Right cardiac atrium (tissue), 5 donors: ENCODE results near the gene GRAMD4. TPM values are rescaled to one million over a fixed set of nuclear protein-coding genes. Genes with fewer than 3 reads are reported as not detected.
A peak's percentile ranks its signal among the peaks of the same experiment; 100 is the strongest.

Experiments
- ATAC-seq, 2 donors: fragments of 200-7000 bp; cut with Tn5 transposase; one replicate each; pipeline versions ENCODE4 v1.8.0 to v1.9.1; 2020; ENCODE audit warnings: moderate library complexity in 2 of 2, mild to moderate bottlenecking in 1 of 2
- DNase-seq, 3 donors: peaks; one replicate each; pipeline ENCODE4 v3.0.0-alpha.2; 2020
- H3K27ac ChIP-seq: one replicate; pipeline ENCODE4 v1.5.1; 2013; ENCODE audit warnings: mild to moderate bottlenecking, low read length, control low read depth, moderate library complexity
- H3K27me3 ChIP-seq: one replicate; pipeline ENCODE4 v1.6.1; 2013; ENCODE audit not compliant: control insufficient read depth, insufficient read depth
- H3K4me1 ChIP-seq: one replicate; pipeline ENCODE4 v1.6.1; 2013; ENCODE audit warnings: low read length; ENCODE audit not compliant: control insufficient read depth, insufficient read depth
- H3K4me3 ChIP-seq: one replicate; pipeline ENCODE4 v1.5.1; 2013; ENCODE audit warnings: low read length, control low read depth
- H3K9me3 ChIP-seq: one replicate; pipeline ENCODE4 v1.6.1; 2013; ENCODE audit warnings: low read length; ENCODE audit not compliant: control insufficient read depth
- WGBS: extraction: QIAGEN DNeasy Blood & Tissue Kit; methylation state at CpG from one replicate; pipeline ENCODE4 v1.1.7; 2013; 5-methylcytosine and 5-hydroxymethylcytosine counted together
- intact Hi-C, 4 donors: fragments of 100-400 bp; cut with DNase I; formaldehyde crosslinking; loops; one replicate each; pipeline versions ENCODE4 v1.11.0 to v1.14.0; 2022 to 2023
- polyA plus RNA-seq: library from polyadenylated mRNA; stranded (reverse); fragments of 200-250 nt; gene quantifications from one replicate; pipeline ENCODE4 v1.2.3, GENCODE V29; 2013
- total RNA-seq, 4 donors: library from RNA; stranded (reverse); fragmentation: NEBNext Ultra II Directional; extraction: Animal tissue kit (Norgen Biotek cat#: 25700); gene quantifications; one replicate each; pipeline ENCODE4 v1.2.1, GENCODE V29; 2021
- donor health status: healthy with polysubstance abuse.
- donor health status: DM: no; HTN: yes; CAD: no.
- donor health status: DM: no; HTN: no; CAD: no.
- donor health status: DM: no; HTN: yes; CAD: no; lungs with severe emphysema.
- donor health status: DM: yes; HTN: yes; CAD: no.

Gene GRAMD4
- total and polyA plus RNA-seq, 5 donors, result 31.6 to 106 (median 81.5) TPM

DNA sequence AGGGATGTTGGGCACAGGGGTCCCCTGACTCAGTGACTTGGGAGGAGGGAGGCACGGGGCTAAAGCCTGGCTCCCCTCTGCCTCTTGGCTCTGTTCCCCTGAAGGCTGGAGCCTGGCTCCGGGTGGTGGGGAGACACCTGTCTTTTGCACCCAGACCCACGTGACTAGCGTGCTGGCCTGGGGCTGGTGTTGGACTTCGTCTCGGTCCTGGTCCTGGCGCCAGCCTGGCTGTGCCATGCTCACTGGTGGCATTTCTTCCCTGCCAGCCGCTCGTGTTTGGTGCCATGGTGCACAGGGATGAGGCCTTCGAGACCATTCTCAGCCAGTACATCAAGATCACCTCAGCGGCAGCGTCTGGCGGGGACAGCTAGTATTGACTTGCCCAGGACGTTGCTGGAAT lies 56.7 kb downstream of the GRAMD4 start:
- Histone ChIP-seq H3K27me3 (no peaks in the 10 kb centered on the region), H3K4me3 (no peak overlapping the region), H3K4me1 (no peaks in the 10 kb centered on the region), H3K9me3 (no peaks in the 10 kb centered on the region), H3K27ac (no peak overlapping the region)
- intact Hi-C loops, result loop anchor here in 1 of 4 donors (10.0 kb wide), 1 partner anchor 102 kb away; no protein-coding TSS in a partner anchor
- WGBS, result 80% methylated on average over 14 of the region's 14 CpGs
- DNase-seq (peak in 1 of 3 donors; percentile 69), ATAC-seq (no peak)

DNA sequence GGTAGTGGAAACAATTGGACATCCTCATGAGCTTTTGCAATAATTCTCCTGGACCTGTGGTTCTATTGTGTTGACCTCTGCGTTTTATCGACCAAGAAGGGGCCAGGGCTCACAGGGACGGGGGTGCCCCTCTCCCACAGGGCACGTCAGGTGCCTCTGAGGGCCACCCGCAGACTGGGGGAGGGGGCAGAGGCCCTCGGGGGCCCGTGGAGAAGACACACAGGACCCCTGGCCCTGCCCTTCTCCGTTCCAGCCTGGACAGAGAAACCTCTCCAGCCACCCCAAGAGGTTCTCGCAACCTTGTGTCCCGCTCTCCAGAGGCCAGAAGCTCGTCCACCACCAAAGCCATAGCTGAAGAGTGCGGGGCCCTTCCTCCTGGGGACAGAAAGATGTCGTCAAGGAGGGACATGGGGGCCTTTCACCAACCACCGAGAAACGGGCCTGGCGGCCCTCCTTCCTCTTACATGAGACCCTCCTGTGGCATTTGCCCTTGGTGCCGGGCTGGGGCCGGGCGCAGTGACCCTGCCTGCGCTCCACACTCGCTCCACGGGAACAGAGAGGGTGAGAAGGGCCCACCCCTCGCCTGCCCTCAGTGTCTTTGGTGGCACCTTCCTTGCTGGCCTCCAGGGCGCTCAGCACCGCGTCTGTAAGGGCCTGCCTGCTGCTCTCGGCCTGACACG lies 57.3 kb downstream of the GRAMD4 start:
- Histone ChIP-seq H3K4me1 (no peaks in the 10 kb centered on the region), H3K27me3 (no peaks in the 10 kb centered on the region), H3K9me3 (no peaks in the 10 kb centered on the region), H3K27ac (no peak overlapping the region), H3K4me3 (no peak overlapping the region)
- 92% methylated on average over 28 of the region's 28 CpGs for WGBS
- ATAC-seq (no peak), DNase-seq (no peak)
- intact Hi-C loops, result loop anchor here in 1 of 4 donors (10.0 kb wide), 1 partner anchor 103 kb away; no protein-coding TSS in a partner anchor

DNA sequence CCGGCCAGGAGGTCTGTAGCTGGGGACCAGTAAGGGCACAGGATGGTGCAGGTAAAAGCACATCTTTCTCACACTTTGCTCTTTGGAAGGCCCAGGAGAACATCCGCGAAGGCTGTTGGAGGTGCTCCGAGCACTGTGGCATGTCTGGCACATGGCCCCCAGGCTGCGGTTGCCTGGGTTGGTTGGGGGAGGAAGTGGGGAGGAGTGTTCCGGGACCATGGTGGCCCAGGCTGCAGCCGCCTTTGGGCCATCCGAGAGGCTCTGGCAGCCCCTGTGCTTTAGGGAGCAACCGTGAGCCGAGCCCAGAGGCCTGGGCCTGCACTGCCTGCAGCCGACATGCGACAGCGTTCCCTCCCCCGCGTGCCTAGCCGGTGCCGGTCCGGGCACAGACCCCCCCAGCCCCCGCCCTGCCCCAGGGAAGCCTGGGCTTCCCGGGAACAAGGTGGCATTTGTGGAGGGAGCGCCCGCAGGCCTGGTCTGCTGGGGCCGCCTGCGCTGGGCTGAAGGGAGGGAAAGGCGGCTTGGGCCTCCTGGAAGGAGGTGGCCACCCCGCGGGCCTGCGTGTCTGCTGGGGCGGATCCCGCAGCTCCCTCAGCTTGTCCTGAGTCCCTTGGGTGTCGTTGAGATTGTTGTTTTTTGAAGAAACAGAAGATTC lies 57.9 kb downstream of the GRAMD4 start:
- WGBS, result 88% methylated on average over 31 of the region's 31 CpGs
- Histone ChIP-seq H3K4me3 (no peak overlapping the region), H3K9me3 (no peaks in the 10 kb centered on the region), H3K4me1 (no peaks in the 10 kb centered on the region), H3K27ac (no peak overlapping the region), H3K27me3 (no peaks in the 10 kb centered on the region)
- DNase-seq (no peak), ATAC-seq (no peak)
- intact Hi-C loops, result loop anchor here in 1 of 4 donors (10.0 kb wide), 1 partner anchor 103 kb away; no protein-coding TSS in a partner anchor

DNA sequence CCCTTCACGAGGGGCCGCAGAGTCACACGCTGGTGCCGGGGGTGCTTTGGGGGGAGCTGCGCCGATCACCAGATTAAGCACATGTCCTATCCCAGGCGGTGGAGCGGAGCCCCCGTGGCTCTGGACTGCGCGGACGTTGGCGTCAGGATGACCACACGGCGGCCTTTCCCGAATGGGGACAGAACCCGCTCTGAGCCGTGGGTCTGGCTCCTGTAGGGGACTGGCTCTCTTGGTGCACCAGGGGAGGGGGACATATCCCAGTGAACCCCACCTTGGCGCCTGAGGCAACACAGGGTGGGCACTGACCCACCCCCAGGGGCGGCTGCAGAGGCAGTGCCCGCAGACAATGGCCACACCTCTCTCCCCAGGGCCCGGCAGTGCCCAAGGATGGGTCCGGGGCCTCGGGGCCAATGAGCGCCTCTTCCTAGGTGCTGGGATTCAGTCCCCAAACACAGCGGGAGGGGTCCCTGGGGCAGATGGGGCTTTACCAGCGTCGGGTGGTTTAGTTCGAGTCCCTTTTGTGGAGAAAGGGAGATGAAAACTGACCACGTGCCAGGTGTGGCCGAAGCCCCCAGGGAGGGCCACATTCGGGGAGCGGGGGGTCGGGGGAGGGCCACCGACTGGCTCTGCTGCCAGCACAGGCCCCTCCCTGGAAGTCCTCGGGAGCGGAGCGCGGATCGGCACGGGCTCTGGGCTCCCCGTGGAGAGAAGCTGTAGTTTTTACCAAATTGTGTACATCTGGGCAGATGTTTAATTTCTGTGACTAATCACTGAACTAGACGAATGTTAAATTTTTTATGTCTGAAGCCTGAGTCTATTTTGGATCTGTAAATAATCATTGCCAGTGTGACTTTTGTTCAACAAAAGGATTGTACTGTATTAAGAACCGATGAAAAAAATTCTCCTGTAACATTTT lies 58.9 kb downstream of the GRAMD4 start:
- intact Hi-C loops, result loop anchor here in 1 of 4 donors (10.0 kb wide), 1 partner anchor 104 kb away; no protein-coding TSS in a partner anchor
- 80% methylated on average over 44 of the region's 44 CpGs for WGBS
- Histone ChIP-seq H3K27me3 (no peaks in the 10 kb centered on the region), H3K9me3 (no peaks in the 10 kb centered on the region), H3K4me1 (no peaks in the 10 kb centered on the region), H3K4me3 (no peak overlapping the region), H3K27ac (no peak overlapping the region)
- DNase-seq (no peak), ATAC-seq (peak; percentile 2 to 3)

DNA sequence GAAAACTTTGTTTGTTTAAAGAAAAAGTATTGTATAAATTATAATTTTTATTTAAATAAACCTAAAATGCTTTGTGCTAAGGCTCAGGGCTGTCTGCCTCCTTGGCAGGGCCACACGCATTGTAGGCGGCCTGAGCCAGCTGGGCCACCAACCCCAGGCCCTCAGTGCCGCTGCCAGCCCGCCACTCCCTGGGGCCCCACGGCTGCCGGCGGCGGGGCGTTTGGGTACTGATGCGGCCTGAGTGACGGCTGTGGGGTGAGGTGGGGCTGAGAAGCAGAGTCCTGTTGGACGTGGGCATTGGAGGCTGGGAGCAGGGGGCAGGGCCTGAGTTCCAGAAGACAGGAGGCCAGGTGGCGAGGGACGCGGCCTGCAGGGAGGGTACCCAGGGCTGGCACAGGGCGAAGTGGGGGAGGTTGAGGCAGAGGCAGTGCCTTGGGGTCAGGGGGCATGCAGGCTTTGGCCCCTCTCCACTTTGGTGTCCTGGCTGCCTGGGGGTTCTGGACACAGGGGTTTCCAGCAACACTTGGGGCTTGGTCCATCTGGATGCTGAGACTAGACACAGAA lies 59.6 kb downstream of the GRAMD4 start:
- H3K4me1 ChIP-seq, result no peaks in the 10 kb centered on the region
- peak in 1 of 2 donors; percentile 37 for ATAC-seq
- intact Hi-C loops, result loop anchor here in 2 of 4 donors (5.0 to 10.0 kb wide), 2 partner anchors 105 to 117 kb away; no protein-coding TSS in a partner anchor
- H3K27me3 ChIP-seq, result no peaks in the 10 kb centered on the region
- no peaks in the 10 kb centered on the region for H3K9me3 ChIP-seq
- H3K4me3 ChIP-seq, result no peak overlapping the region
- H3K27ac ChIP-seq, result no peak overlapping the region
- peak in 1 of 3 donors; percentile 50 for DNase-seq
- 62% methylated on average over 16 of the region's 16 CpGs for WGBS

DNA sequence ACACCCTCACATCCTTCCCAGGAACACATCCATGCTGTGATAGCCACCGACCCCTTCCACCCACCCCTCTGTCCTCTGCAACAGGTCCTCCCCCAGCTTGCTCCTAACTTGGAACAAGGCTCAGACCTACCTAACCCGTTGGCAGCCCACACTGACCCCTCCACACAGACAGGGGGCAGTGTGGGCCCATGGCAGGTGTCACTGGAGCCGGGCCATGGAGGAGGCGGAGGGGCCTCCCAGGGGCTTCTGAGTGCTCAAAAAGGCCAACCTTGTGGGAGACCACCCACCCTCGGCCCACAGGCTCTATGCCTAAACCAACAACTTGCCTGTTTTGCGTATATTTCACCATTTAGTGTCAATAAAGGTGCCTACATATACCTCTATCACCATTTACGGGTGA lies 60.8 kb downstream of the GRAMD4 start:
- Histone ChIP-seq H3K27me3 (no peaks in the 10 kb centered on the region), H3K9me3 (no peaks in the 10 kb centered on the region), H3K4me3 (no peak overlapping the region), H3K4me1 (peaks cover 5% of the 10 kb centered on the region), H3K27ac (no peak overlapping the region)
- intact Hi-C loops, result loop anchor here in 1 of 4 donors (5.0 kb wide), 1 partner anchor 119 kb away; no protein-coding TSS in a partner anchor
- DNase-seq, result no peak
- no peak for ATAC-seq
- 84% methylated on average over 7 of the region's 7 CpGs for WGBS

DNA sequence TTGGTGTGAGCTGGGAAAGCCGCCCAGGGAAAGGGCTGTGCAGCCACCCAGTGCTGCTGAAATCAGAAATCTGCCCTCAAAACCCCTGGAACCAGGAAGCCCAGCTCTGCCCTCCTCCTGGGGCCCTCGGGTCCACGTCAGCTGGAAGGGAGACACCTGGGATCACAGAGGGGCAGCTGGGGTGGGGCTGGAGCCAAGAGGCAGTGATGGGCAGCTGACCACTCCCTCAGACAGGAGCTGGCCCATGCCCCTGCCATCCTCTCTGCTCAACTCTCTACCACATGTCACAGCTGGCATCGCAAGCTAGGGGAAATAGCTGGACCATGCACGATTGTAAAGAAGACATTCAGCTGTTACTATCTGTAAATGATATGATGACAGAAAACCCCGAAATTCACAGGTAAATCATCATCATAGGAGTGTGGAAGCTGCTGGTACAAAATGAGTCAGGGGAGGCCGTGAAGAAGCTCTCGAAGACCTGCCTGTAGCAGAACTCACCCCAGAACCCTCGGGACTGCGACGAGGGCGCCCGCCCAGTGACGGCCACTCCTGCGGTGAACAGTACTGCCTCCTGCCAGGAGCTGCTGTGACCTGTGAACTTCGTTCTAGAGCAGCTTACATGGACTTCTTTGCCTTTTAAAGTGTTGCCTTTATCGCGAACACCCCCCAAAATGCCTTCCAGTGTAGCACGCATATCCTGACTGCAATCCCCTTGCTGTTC lies 62.0 kb downstream of the GRAMD4 start:
- DNase-seq (peak in 1 of 3 donors; percentile 9), ATAC-seq (no peak)
- intact Hi-C loops, result loop anchor here in 1 of 4 donors (5.0 kb wide), 1 partner anchor 120 kb away; no protein-coding TSS in a partner anchor
- Histone ChIP-seq H3K9me3 (no peaks in the 10 kb centered on the region), H3K27ac (no peak overlapping the region), H3K27me3 (no peaks in the 10 kb centered on the region), H3K4me3 (no peak overlapping the region), H3K4me1 (peaks cover 7% of the 10 kb centered on the region)
- 88% methylated on average over 19 of the region's 19 CpGs for WGBS

DNA sequence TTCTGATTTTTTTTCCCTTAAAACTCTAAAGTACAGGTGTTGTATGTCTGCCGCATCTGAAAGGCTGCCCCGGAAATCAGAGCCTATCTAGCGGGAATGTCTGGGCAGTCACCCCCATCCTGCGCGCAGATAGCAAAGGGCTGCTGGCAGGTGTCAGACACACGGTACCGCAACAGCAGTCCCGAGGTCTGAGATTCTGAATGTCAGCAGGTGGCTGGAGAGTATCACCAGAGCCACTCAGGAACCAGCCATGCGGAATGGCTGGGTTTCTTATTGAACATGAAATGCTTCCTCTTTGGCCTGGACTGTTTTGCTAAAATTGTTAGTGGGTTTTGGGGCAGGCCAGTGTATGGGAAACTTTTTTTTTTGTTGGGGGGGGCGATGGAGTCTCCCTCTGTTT lies 64.5 kb downstream of the GRAMD4 start:
- Histone ChIP-seq H3K9me3 (no peaks in the 10 kb centered on the region), H3K27me3 (no peaks in the 10 kb centered on the region), H3K4me3 (no peak overlapping the region), H3K4me1 (peaks cover 7% of the 10 kb centered on the region), H3K27ac (peak overlapping the region; percentile 31)
- intact Hi-C loops, result loop anchor here in 1 of 4 donors (5.0 kb wide), 1 partner anchor 122 kb away; no protein-coding TSS in a partner anchor
- peak; percentile 12 to 34 for ATAC-seq
- 56% methylated on average over 10 of the region's 10 CpGs for WGBS
- DNase-seq, result peak in 2 of 3 donors; percentile 27 to 59

DNA sequence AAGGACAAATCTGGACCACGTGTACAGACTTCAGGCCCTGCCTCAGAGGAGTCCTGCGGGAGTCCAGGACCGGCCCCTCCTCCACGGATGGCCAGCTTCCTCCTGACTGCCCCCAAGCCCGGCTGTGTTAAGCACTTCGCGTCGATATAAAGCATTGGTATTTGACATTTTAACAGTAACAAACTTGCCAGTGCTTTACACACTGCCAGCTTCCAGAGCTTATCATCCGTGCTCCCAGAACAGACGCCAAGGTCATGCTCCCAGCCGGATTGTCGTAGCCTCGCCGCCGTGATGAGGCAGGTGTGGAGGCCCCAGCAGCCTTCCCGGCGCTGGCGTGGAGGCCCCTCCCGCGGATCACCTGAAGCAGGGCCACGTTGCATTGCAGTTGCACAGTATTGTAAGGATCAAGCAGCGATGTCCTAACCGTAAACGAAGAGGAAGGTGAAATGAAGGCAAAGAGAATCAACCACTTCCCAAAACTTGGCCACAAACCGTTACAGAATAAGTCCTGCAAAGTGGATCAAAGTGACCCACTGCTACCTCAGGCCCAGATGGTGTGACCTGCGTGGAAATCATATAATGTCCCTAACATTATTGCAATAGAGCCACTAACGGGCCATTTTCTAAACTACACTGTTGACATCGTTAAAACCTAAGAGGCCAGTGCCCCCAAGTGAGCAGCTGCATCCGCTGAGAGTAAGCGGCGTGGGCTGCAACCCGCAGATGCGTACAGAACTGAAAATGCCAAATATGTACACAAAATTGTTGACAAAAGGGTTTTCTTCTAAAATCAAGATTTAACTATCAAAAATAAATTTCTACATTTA lies 66.2 kb downstream of the GRAMD4 start:
- H3K27ac ChIP-seq, result peak overlapping the region; percentile 84
- no peak overlapping the region for H3K4me3 ChIP-seq
- peak; percentile 55 to 76 (median 73) for DNase-seq
- 56% methylated on average over 33 of the region's 33 CpGs for WGBS
- peak; percentile 60 to 66 for ATAC-seq
- no peaks in the 10 kb centered on the region for H3K9me3 ChIP-seq
- H3K27me3 ChIP-seq, result no peaks in the 10 kb centered on the region
- intact Hi-C loops, result no loop called here
- H3K4me1 ChIP-seq, result peaks cover 7% of the 10 kb centered on the region
